WTC11 (cell line): Measurements from ENCODE around the gene HS3ST4. TPM values are rescaled to one million over a fixed set of nuclear protein-coding genes. Genes with fewer than 3 reads are reported as not detected.

ENCODE experiments used
- ATAC-seq: fragments of 200-7000 bp; cut with Tn5 transposase; 2 replicates; pipeline ENCODE4 v1.10.0; 2021; ENCODE audit warnings: mild to moderate bottlenecking, moderate library complexity
- CTCF ChIA-PET: fragments of 300-600 bp; sonication (Branson Sonifier 250); formaldehyde crosslinking; loops from one replicate; lab custom pipeline; 2021; ENCODE audit warnings: antibody characterized with exemption; lab: Charles Lee
- POLR2A ChIA-PET: fragments of 350-600 bp; sonication (Branson Sonifier 250); formaldehyde crosslinking; loops from one replicate; lab custom pipeline; 2021; ENCODE audit warnings: antibody characterized with exemption; lab: Charles Lee
- DNase-seq: peaks from one replicate; pipeline ENCODE4 v3.0.0; 2021; ENCODE audit warnings: low spot score
- H3K27ac Mint-ChIP-seq: 2 replicates; pipeline ENCODE4 v1.8.0; 2021; ENCODE audit warnings: mixed read lengths
- H3K27me3 Mint-ChIP-seq: 2 replicates; pipeline ENCODE4 v1.8.0; 2021; ENCODE audit warnings: low read depth, mild to moderate bottlenecking, moderate library complexity, mixed read lengths
- H3K36me3 Mint-ChIP-seq: 2 replicates; pipeline ENCODE4 v1.8.0; 2021; ENCODE audit warnings: mixed read lengths
- H3K4me1 Mint-ChIP-seq: 2 replicates; pipeline ENCODE4 v1.8.0; 2022; ENCODE audit warnings: mixed read lengths
- H3K4me3 Mint-ChIP-seq: 2 replicates; pipeline ENCODE4 v1.8.0; 2021; ENCODE audit warnings: mild to moderate bottlenecking, moderate library complexity, mixed read lengths
- H3K9me3 Mint-ChIP-seq: 2 replicates; pipeline ENCODE4 v1.8.0; 2021; ENCODE audit warnings: mixed read lengths
- AFF4 ChIP-seq: sonication (generic); formaldehyde crosslinking; IDR thresholded peaks from 2 replicates; pipeline ENCODE4 v1.8.1; 2023; ENCODE audit warnings: mild to moderate bottlenecking, missing genetic modification reagents, borderline replicate concordance
- ATF1 ChIP-seq: sonication (generic); formaldehyde crosslinking; IDR thresholded peaks from 2 replicates; pipeline ENCODE4 v1.8.1; 2023; ENCODE audit warnings: mild to moderate bottlenecking, moderate library complexity, missing genetic modification reagents
- CREM ChIP-seq: sonication (generic); formaldehyde crosslinking; IDR thresholded peaks from 2 replicates; pipeline ENCODE4 v1.8.1; 2022; ENCODE audit warnings: mild to moderate bottlenecking, missing genetic modification reagents, moderate library complexity
- ELF4 ChIP-seq: sonication (generic); formaldehyde crosslinking; IDR thresholded peaks from 2 replicates; pipeline ENCODE4 v1.8.1; 2022; ENCODE audit warnings: low read depth, mild to moderate bottlenecking, moderate library complexity, missing genetic modification reagents
- FOXK1 ChIP-seq: sonication (generic); formaldehyde crosslinking; IDR thresholded peaks from 2 replicates; pipeline ENCODE4 v1.8.0; 2022; ENCODE audit warnings: mild to moderate bottlenecking, moderate library complexity, missing genetic modification reagents
- GTF2I ChIP-seq: fragments of 250-450 bp; sonication (Bioruptor Pico); conservative IDR thresholded peaks from 2 replicates; pipeline ENCODE4 v1.4.0; 2021; ENCODE audit warnings: mild to moderate bottlenecking
- JUN ChIP-seq: sonication (generic); formaldehyde crosslinking; IDR thresholded peaks from 2 replicates; pipeline ENCODE4 v1.8.0; 2023; ENCODE audit warnings: mild to moderate bottlenecking, missing genetic modification reagents
- MLX ChIP-seq: sonication (generic); formaldehyde crosslinking; IDR thresholded peaks from 2 replicates; pipeline ENCODE4 v1.8.1; 2023; ENCODE audit warnings: mild to moderate bottlenecking, missing genetic modification reagents, moderate library complexity
- MXD4 ChIP-seq: fragments of 250-450 bp; sonication (Bioruptor Pico); IDR thresholded peaks from 2 replicates; pipeline ENCODE4 v1.8.0; 2021; ENCODE audit warnings: mild to moderate bottlenecking, moderate library complexity, borderline replicate concordance
- NR3C1 ChIP-seq: sonication (generic); formaldehyde crosslinking; conservative IDR thresholded peaks from 2 replicates; pipeline ENCODE4 v1.8.1; 2023; ENCODE audit warnings: low read depth, mild to moderate bottlenecking, missing genetic modification reagents
- OVOL2 ChIP-seq: fragments of 250-450 bp; sonication (Bioruptor Pico); IDR thresholded peaks from 2 replicates; pipeline ENCODE4 v1.9.0; 2021; ENCODE audit warnings: mild to moderate bottlenecking, borderline replicate concordance
- PRRX2 ChIP-seq: fragments of 250-450 bp; sonication (Bioruptor Pico); IDR thresholded peaks from 2 replicates; pipeline ENCODE4 v1.8.0; 2021; ENCODE audit warnings: mild to moderate bottlenecking
- RORB ChIP-seq: fragments of 250-450 bp; sonication (Bioruptor Pico); IDR thresholded peaks from 2 replicates; pipeline ENCODE4 v1.9.0; 2021; ENCODE audit warnings: mild to moderate bottlenecking
- SMAD4 ChIP-seq: sonication (generic); formaldehyde crosslinking; IDR thresholded peaks from 2 replicates; pipeline ENCODE4 v1.8.0; 2022; ENCODE audit warnings: mild to moderate bottlenecking, missing genetic modification reagents
- USF2 ChIP-seq: sonication (generic); formaldehyde crosslinking; IDR thresholded peaks from 2 replicates; pipeline ENCODE4 v1.8.1; 2023; ENCODE audit warnings: mild to moderate bottlenecking, missing genetic modification reagents, moderate library complexity
- ZNF671 ChIP-seq: fragments of 250-450 bp; sonication (Bioruptor Pico); IDR thresholded peaks from 2 replicates; pipeline ENCODE4 v1.8.0; 2021; ENCODE audit warnings: mild to moderate bottlenecking
- total RNA-seq: library from RNA; stranded (reverse); gene quantifications from 3 replicates; pipeline ENCODE4 v1.2.3, GENCODE V29; 2021
- TF ChIP-seq, protein P1 (sequence below): sonication (generic); formaldehyde crosslinking; conservative IDR thresholded peaks from 2 replicates; pipeline ENCODE4 v1.8.1; 2023; ENCODE audit warnings: mild to moderate bottlenecking, low read depth, missing genetic modification reagents, moderate library complexity
- TF ChIP-seq, protein P2 (sequence below): sonication (generic); formaldehyde crosslinking; IDR thresholded peaks from 2 replicates; pipeline ENCODE4 v1.8.1; 2022; ENCODE audit warnings: low read depth, mild to moderate bottlenecking, moderate library complexity, missing genetic modification reagents, borderline replicate concordance
- TF ChIP-seq, protein P3 (sequence below): sonication (generic); formaldehyde crosslinking; IDR thresholded peaks from 2 replicates; pipeline ENCODE4 v1.8.0; 2023; ENCODE audit warnings: missing genetic modification reagents
- TF ChIP-seq, protein P4 (sequence below): sonication (generic); formaldehyde crosslinking; IDR thresholded peaks from 2 replicates; pipeline ENCODE4 v1.8.0; 2022; ENCODE audit warnings: mild to moderate bottlenecking, missing genetic modification reagents
- TF ChIP-seq, protein P5 (sequence below): fragments of 250-450 bp; sonication (Bioruptor Pico); IDR thresholded peaks from 2 replicates; pipeline ENCODE4 v1.9.0; 2021; ENCODE audit warnings: mild to moderate bottlenecking

The HS3ST4 gene
- total RNA-seq, 1 experiment from 2014 or later, result 5.4 TPM

DNA sequence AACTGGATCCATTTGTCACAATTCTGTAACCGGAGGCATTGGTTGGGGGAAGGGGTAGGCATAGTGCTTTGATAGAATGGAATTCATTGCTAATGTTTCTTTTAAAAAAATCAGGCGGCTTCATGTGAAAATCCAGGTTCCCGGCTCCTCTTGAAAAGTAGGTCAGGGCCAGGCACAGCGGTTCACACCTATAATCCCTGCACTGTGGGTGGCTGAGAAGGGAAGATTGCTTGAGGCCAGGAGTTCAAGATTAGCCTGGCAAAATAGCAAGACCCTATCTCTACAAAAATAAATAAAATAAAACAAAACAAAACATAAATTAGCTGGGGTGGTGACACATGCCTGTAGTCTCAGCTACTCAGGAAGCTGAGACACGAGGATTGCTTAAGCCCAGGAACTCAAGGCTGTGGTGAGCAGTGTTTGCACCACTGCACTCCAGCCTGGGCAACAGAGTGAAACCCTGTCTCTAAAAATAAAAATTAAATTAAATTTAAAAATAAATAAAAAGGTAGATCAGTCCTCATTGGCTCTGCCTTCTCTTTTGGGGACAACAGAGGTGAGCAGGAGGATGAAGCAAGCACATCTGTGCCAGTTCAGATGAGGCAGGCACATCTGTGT is 466.5 kb downstream of the HS3ST4 start:
- Mint-ChIP-seq H3K9me3 (peaks cover 10% of the 10 kb centered on the region), H3K4me3 (no peak overlapping the region), H3K36me3 (0 out of 2 replicates have a peak, but pooled peaks cover 2% of the 10 kb centered on the region), H3K27ac (no peak overlapping the region), H3K27me3 (no peaks in the 10 kb centered on the region; the same call in 1 of the 2 replicates)
- DNase-seq (no peak), ATAC-seq (no peak)
- TF ChIP-seq OVOL2 (CRISPR knock-in tag) (no peak), SMAD4 (CRISPR knock-in tag) (no peak), PRRX2 (CRISPR knock-in tag) (no peak), ZNF671 (CRISPR knock-in tag) (no peak)
- TF ChIP-seq, protein P1, sequence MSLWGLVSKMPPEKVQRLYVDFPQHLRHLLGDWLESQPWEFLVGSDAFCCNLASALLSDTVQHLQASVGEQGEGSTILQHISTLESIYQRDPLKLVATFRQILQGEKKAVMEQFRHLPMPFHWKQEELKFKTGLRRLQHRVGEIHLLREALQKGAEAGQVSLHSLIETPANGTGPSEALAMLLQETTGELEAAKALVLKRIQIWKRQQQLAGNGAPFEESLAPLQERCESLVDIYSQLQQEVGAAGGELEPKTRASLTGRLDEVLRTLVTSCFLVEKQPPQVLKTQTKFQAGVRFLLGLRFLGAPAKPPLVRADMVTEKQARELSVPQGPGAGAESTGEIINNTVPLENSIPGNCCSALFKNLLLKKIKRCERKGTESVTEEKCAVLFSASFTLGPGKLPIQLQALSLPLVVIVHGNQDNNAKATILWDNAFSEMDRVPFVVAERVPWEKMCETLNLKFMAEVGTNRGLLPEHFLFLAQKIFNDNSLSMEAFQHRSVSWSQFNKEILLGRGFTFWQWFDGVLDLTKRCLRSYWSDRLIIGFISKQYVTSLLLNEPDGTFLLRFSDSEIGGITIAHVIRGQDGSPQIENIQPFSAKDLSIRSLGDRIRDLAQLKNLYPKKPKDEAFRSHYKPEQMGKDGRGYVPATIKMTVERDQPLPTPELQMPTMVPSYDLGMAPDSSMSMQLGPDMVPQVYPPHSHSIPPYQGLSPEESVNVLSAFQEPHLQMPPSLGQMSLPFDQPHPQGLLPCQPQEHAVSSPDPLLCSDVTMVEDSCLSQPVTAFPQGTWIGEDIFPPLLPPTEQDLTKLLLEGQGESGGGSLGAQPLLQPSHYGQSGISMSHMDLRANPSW (CRISPR knock-in tag), result no peak
- TF ChIP-seq, all 79 proteins: peak for 0
- peaks cover 9% of the 10 kb centered on the region for H3K4me1 Mint-ChIP-seq
- POLR2A ChIA-PET, result no interaction called here
- CTCF ChIA-PET, result no interaction called here

DNA sequence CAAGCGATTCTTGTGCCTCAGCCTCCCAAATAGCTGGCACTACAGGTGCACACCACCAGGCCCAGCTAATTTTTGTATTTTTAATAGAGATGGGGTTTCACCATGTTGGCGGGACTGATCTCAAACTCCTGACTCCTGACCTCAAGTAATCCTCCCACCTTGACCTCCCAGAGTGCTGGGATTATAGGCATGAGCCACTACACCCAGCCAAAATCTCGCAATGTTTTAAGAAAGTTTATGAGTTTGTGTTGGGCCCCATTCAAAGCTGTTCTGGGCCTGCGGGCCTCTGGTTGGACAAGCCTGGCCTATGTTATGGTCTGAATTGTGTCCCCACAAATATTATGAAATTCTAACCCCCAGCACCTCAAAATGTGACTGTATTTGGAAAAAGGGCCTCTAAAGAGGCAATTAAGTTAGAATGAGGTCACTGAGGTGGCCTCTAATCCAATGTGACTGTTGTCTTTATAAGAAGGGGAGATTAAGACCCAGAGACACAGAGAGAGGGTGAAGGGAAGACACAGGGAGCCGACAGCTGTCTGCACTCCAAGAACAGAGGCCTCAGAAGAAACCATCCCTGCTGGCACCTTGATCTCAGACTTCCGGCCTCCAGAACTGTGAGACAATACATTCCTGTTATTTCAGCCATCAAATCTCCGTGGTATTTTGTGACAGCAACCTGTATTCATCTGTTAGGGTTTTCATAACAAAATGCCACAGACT is 469.9 kb downstream of the HS3ST4 start:
- ChIA-PET POLR2A (no interaction called here), CTCF (no interaction called here)
- no peak overlapping the region for H3K27ac Mint-ChIP-seq
- no peaks in the 10 kb centered on the region; the same call in 1 of the 2 replicates for H3K27me3 Mint-ChIP-seq
- H3K9me3 Mint-ChIP-seq, result peaks cover 17% of the 10 kb centered on the region
- DNase-seq (no peak), ATAC-seq (no peak)
- H3K4me3 Mint-ChIP-seq, result no peak overlapping the region
- TF ChIP-seq MLX (CRISPR knock-in tag), result no peak
- TF ChIP-seq FOXK1 (CRISPR knock-in tag), result no peak
- TF ChIP-seq JUN (CRISPR knock-in tag), result no peak
- no peak for TF ChIP-seq GTF2I (CRISPR knock-in tag)
- TF ChIP-seq ATF1, result no peak
- no peak for TF ChIP-seq RORB (CRISPR knock-in tag)
- no peak for TF ChIP-seq ELF4 (CRISPR knock-in tag)
- no peak for TF ChIP-seq NR3C1
- no peak for TF ChIP-seq AFF4 (CRISPR knock-in tag)
- no peak for TF ChIP-seq MXD4 (CRISPR knock-in tag)
- TF ChIP-seq CREM (CRISPR knock-in tag), result no peak
- TF ChIP-seq, protein P2, sequence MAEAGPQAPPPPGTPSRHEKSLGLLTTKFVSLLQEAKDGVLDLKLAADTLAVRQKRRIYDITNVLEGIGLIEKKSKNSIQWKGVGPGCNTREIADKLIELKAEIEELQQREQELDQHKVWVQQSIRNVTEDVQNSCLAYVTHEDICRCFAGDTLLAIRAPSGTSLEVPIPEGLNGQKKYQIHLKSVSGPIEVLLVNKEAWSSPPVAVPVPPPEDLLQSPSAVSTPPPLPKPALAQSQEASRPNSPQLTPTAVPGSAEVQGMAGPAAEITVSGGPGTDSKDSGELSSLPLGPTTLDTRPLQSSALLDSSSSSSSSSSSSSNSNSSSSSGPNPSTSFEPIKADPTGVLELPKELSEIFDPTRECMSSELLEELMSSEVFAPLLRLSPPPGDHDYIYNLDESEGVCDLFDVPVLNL (CRISPR knock-in tag), result no peak
- TF ChIP-seq, protein P3, sequence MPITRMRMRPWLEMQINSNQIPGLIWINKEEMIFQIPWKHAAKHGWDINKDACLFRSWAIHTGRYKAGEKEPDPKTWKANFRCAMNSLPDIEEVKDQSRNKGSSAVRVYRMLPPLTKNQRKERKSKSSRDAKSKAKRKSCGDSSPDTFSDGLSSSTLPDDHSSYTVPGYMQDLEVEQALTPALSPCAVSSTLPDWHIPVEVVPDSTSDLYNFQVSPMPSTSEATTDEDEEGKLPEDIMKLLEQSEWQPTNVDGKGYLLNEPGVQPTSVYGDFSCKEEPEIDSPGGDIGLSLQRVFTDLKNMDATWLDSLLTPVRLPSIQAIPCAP, result no peak
- TF ChIP-seq, protein P4, sequence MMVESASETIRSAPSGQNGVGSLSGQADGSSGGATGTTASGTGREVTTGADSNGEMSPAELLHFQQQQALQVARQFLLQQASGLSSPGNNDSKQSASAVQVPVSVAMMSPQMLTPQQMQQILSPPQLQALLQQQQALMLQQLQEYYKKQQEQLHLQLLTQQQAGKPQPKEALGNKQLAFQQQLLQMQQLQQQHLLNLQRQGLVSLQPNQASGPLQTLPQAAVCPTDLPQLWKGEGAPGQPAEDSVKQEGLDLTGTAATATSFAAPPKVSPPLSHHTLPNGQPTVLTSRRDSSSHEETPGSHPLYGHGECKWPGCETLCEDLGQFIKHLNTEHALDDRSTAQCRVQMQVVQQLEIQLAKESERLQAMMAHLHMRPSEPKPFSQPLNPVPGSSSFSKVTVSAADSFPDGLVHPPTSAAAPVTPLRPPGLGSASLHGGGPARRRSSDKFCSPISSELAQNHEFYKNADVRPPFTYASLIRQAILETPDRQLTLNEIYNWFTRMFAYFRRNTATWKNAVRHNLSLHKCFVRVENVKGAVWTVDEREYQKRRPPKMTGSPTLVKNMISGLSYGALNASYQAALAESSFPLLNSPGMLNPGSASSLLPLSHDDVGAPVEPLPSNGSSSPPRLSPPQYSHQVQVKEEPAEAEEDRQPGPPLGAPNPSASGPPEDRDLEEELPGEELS, result no peak
- TF ChIP-seq USF2 (CRISPR knock-in tag), result no peak
- TF ChIP-seq, protein P5, sequence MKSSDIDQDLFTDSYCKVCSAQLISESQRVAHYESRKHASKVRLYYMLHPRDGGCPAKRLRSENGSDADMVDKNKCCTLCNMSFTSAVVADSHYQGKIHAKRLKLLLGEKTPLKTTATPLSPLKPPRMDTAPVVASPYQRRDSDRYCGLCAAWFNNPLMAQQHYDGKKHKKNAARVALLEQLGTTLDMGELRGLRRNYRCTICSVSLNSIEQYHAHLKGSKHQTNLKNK (CRISPR knock-in tag), result no peak
- peaks cover 4% of the 10 kb centered on the region; the same call in 1 of the 2 replicates for H3K4me1 Mint-ChIP-seq
- 0 out of 2 replicates have a peak, but pooled peaks cover 2% of the 10 kb centered on the region for H3K36me3 Mint-ChIP-seq
